ENCODE measurements around the gene AATK. TPM values are rescaled to one million over a fixed set of nuclear protein-coding genes. Genes with fewer than 3 reads are reported as not detected.

The AATK gene
- total RNA-seq, 1 donor from 2014 or later: 0.67 TPM

GRCh38 chr17:81103379-81103778 lies 62.6 kb downstream of the AATK start:
- Mint-ChIP-seq H3K27ac (ENCODE audit: unreplicated experiment) (no peak overlapping the region), H3K36me3 (ENCODE audit: low read depth) (peaks cover 1% of the 10 kb centered on the region), H3K4me3 (ENCODE audit: unreplicated experiment) (no peak overlapping the region), H3K27me3 (ENCODE audit: low read depth) (no peaks in the 10 kb centered on the region), H3K9me3 (ENCODE audit: low read depth) (no peaks in the 10 kb centered on the region), H3K4me1 (ENCODE audit: low read depth) (peaks cover 2% of the 10 kb centered on the region)
- DNase-seq (ENCODE audit: low spot score): no peak
- no peak for TF ChIP-seq CTCF (IDR thresholded peaks at IDR 0.05)

GRCh38 chr17:81102869-81103268 lies 63.2 kb downstream of the AATK start:
- TF ChIP-seq CTCF (IDR thresholded peaks at IDR 0.05): no peak
- H3K4me3 Mint-ChIP-seq (ENCODE audit: unreplicated experiment): no peak overlapping the region
- no peak for DNase-seq (ENCODE audit: low spot score)
- H3K4me1 Mint-ChIP-seq (ENCODE audit: low read depth): peaks cover 5% of the 10 kb centered on the region
- H3K9me3 Mint-ChIP-seq (ENCODE audit: low read depth): no peaks in the 10 kb centered on the region
- no peak overlapping the region for H3K27ac Mint-ChIP-seq (ENCODE audit: unreplicated experiment)
- H3K27me3 Mint-ChIP-seq (ENCODE audit: low read depth): no peaks in the 10 kb centered on the region
- H3K36me3 Mint-ChIP-seq (ENCODE audit: low read depth): peaks cover 1% of the 10 kb centered on the region

- Mint-ChIP-seq H3K9me3 (ENCODE audit: low read depth) (no peaks in the 10 kb centered on the region), H3K27me3 (ENCODE audit: low read depth) (no peaks in the 10 kb centered on the region), H3K4me3 (ENCODE audit: unreplicated experiment) (no peak overlapping the region), H3K4me1 (ENCODE audit: low read depth) (peaks cover 10% of the 10 kb centered on the region), H3K36me3 (ENCODE audit: low read depth) (peaks cover 1% of the 10 kb centered on the region), H3K27ac (ENCODE audit: unreplicated experiment) (no peak overlapping the region)
- DNase-seq (ENCODE audit: low spot score): no peak
- TF ChIP-seq CTCF (IDR thresholded peaks at IDR 0.05): no peak
These were observed 63.7 kb downstream of the AATK start for GRCh38 chr17:81102352-81102751.

GRCh38 chr17:81101614-81102306 lies 64.3 kb downstream of the AATK start:
- H3K9me3 Mint-ChIP-seq (ENCODE audit: low read depth): no peaks in the 10 kb centered on the region
- no peaks in the 10 kb centered on the region for H3K27me3 Mint-ChIP-seq (ENCODE audit: low read depth)
- H3K27ac Mint-ChIP-seq (ENCODE audit: unreplicated experiment): no peak overlapping the region
- H3K36me3 Mint-ChIP-seq (ENCODE audit: low read depth): peaks cover 1% of the 10 kb centered on the region
- TF ChIP-seq CTCF (IDR thresholded peaks at IDR 0.05): peak; percentile 100
- no peak overlapping the region for H3K4me3 Mint-ChIP-seq (ENCODE audit: unreplicated experiment)
- DNase-seq (ENCODE audit: low spot score): no peak
- peaks cover 16% of the 10 kb centered on the region for H3K4me1 Mint-ChIP-seq (ENCODE audit: low read depth)

- TF ChIP-seq CTCF (IDR thresholded peaks at IDR 0.05): no peak
- H3K27me3 Mint-ChIP-seq (ENCODE audit: low read depth): no peaks in the 10 kb centered on the region
- H3K9me3 Mint-ChIP-seq (ENCODE audit: low read depth): no peaks in the 10 kb centered on the region
- no peak overlapping the region for H3K27ac Mint-ChIP-seq (ENCODE audit: unreplicated experiment)
- no peak overlapping the region for H3K4me3 Mint-ChIP-seq (ENCODE audit: unreplicated experiment)
- H3K4me1 Mint-ChIP-seq (ENCODE audit: low read depth): peaks cover 27% of the 10 kb centered on the region
- no peak for DNase-seq (ENCODE audit: low spot score)
- H3K36me3 Mint-ChIP-seq (ENCODE audit: low read depth): peaks cover 1% of the 10 kb centered on the region
These were observed 65.4 kb downstream of the AATK start for GRCh38 chr17:81100668-81101067.
